ENCODE results near the gene ANKFN1.

- TF ChIP-seq EZH2 (conservative IDR thresholded peaks at IDR 0.05; ENCODE audit: low read depth, low read length): no peak
- TF ChIP-seq NFE2L2 (IDR thresholded peaks at IDR 0.05; ENCODE audit: low read length): no peak
- TF ChIP-seq CTCF (CRISPR knock-in tag; IDR thresholded peaks at IDR 0.05): no peak
- no peak for TF ChIP-seq ZNF605 (CRISPR knock-in tag; IDR thresholded peaks at IDR 0.05)
These were observed 172.7 kb downstream of the ANKFN1 start for GRCh38 chr17:56326001-56326359.

Data from HepG2 (cell line).